SU-DHL-6 (cell line): ENCODE measurements around the gene S100A1.

Experiments
- CTCF ChIP-seq: fragments of 200-600 bp; sonication (generic); IDR thresholded peaks from one replicate; pipeline ENCODE4 v1.5.1; 2017; ENCODE audit warnings: antibody characterized with exemption, mild to moderate bottlenecking, low read length, moderate library complexity; ENCODE audit not compliant: insufficient read depth, poor library complexity, severe bottlenecking
- EZH2phosphoT487 ChIP-seq: fragments of 200-600 bp; sonication (generic), shearing (Covaris generic); conservative IDR thresholded peaks from 2 replicates; pipeline ENCODE4 v1.6.1; 2018; ENCODE audit warnings: mild to moderate bottlenecking, antibody characterized with exemption, low read length, moderate library complexity, mixed read lengths

GRCh38 chr1:153629343-153629665, 1.1 kb downstream of the S100A1 start:
- TF ChIP-seq CTCF (no peak), EZH2phosphoT487 (no peak)
